OCI-LY1 (cell line): ENCODE data around the gene QRICH1.

Source experiments
- EZH2 ChIP-seq: fragments of 200-600 bp; sonication (generic), shearing (Covaris generic); IDR thresholded peaks from 2 replicates; pipeline ENCODE4 v1.8.0; 2017; ENCODE audit warnings: borderline replicate concordance, mixed run types, mild to moderate bottlenecking, antibody characterized with exemption, low read length, moderate library complexity, mixed read lengths
- TF ChIP-seq, protein P1 (sequence below): fragments of 200-600 bp; sonication (generic), shearing (Covaris generic); IDR thresholded peaks from 2 replicates; pipeline ENCODE4 v1.5.1; 2017; ENCODE audit warnings: mild to moderate bottlenecking, antibody characterized with exemption, low read length, moderate library complexity, mixed read lengths

DNA sequence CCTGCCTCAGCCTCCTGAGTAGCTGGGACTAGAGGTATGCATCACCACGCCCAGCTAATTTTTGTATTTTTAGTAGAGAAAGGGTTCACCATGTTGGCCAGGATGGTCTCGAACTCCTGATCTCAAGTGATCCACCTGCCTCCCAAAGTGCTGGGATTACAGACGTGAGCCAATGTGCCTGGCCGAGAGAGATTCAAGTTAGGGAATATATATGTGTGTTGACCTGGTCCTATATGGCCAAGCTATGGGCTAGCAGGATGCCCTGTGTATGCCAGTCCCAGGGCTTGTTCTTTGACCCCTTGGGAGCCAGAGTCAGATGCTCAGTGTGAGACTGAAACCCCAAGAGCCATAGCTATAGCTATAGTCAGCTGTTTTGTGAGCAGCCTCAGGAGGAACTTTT, 70.1 kb downstream of the QRICH1 start:
- TF ChIP-seq, protein P1, sequence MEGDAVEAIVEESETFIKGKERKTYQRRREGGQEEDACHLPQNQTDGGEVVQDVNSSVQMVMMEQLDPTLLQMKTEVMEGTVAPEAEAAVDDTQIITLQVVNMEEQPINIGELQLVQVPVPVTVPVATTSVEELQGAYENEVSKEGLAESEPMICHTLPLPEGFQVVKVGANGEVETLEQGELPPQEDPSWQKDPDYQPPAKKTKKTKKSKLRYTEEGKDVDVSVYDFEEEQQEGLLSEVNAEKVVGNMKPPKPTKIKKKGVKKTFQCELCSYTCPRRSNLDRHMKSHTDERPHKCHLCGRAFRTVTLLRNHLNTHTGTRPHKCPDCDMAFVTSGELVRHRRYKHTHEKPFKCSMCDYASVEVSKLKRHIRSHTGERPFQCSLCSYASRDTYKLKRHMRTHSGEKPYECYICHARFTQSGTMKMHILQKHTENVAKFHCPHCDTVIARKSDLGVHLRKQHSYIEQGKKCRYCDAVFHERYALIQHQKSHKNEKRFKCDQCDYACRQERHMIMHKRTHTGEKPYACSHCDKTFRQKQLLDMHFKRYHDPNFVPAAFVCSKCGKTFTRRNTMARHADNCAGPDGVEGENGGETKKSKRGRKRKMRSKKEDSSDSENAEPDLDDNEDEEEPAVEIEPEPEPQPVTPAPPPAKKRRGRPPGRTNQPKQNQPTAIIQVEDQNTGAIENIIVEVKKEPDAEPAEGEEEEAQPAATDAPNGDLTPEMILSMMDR = no peak
- TF ChIP-seq EZH2 = no peak
